ENCODE results near the gene SPTLC3.

The SPTLC3 gene

DNA sequence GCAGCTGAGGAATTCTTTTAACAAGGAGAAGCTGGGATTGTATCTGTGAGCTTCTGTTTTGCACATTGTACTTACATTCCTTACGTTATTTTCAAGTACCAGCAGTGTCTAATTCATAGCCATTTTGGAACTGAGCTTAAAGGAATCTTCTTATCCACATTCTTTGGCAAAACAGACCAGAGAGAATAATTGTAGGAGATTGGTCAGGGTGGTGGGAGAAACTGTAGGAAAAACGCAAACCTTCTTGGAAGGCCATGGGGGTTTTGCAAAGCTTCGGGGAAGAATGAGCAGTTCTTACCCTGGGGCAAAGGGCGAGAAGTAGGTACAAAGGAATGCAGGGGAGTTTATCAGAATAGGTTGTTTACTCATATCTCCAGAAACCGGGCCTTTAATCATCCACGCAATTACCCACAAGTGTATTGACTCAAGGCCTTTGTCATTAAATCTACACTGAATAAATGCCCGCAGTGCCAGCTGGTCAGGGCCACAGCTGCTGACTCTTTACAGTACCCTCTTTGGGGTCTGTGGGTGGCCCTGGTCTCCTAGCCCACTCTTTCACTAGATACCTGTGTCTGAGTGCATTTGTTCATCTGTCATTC, 39.6 kb upstream of the SPTLC3 start:
- TF ChIP-seq FOXP2 (optimal IDR thresholded peaks at IDR 0.05; ENCODE audit: borderline replicate concordance, extremely low read depth, extremely low read length, insufficient read depth) (no peak), POLR2AphosphoS5 (IDR thresholded peaks at IDR 0.05; ENCODE audit: low read depth, low read length) (no peak), REST (IDR thresholded peaks at IDR 0.05; ENCODE audit: insufficient read depth in 1 of 2, low read depth in 2 of 2, low read length in 2 of 2) (no peak), TAF1 (IDR thresholded peaks at IDR 0.05; ENCODE audit: borderline replicate concordance, insufficient read depth, low read length) (no peak), SIN3A (IDR thresholded peaks at IDR 0.05; ENCODE audit: borderline replicate concordance, insufficient read depth, low read length) (no peak)

DNA sequence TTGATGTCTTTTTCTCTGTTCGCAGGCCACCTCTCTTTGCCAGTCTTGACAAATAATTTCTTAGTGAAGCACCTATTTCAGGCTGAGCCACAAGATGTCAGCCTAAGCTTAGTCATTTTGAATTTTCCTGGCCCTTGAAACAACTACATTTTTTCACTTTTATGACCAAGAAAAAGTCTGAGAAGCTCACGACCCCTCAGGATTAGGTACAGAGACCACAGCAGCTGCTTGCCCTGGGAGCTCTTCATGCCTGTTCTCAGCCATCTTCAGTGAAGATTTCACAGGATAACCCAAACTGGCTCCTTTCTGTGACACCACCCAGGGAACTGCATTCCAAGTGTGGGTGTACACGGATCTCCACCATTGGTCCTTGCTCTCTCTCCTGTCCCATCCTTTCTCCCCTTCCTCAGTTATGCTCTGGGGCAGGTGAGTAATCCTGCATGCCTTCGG, 38.4 kb upstream of the SPTLC3 start:
- TF ChIP-seq REST (IDR thresholded peaks at IDR 0.05; ENCODE audit: insufficient read depth in 1 of 2, low read depth in 2 of 2, low read length in 2 of 2): no peak
- TF ChIP-seq FOXP2 (optimal IDR thresholded peaks at IDR 0.05; ENCODE audit: borderline replicate concordance, extremely low read depth, extremely low read length, insufficient read depth): no peak
- no peak for TF ChIP-seq TAF1 (IDR thresholded peaks at IDR 0.05; ENCODE audit: borderline replicate concordance, insufficient read depth, low read length)
- TF ChIP-seq POLR2AphosphoS5 (IDR thresholded peaks at IDR 0.05; ENCODE audit: low read depth, low read length): no peak
- no peak for TF ChIP-seq SIN3A (IDR thresholded peaks at IDR 0.05; ENCODE audit: borderline replicate concordance, insufficient read depth, low read length)

DNA sequence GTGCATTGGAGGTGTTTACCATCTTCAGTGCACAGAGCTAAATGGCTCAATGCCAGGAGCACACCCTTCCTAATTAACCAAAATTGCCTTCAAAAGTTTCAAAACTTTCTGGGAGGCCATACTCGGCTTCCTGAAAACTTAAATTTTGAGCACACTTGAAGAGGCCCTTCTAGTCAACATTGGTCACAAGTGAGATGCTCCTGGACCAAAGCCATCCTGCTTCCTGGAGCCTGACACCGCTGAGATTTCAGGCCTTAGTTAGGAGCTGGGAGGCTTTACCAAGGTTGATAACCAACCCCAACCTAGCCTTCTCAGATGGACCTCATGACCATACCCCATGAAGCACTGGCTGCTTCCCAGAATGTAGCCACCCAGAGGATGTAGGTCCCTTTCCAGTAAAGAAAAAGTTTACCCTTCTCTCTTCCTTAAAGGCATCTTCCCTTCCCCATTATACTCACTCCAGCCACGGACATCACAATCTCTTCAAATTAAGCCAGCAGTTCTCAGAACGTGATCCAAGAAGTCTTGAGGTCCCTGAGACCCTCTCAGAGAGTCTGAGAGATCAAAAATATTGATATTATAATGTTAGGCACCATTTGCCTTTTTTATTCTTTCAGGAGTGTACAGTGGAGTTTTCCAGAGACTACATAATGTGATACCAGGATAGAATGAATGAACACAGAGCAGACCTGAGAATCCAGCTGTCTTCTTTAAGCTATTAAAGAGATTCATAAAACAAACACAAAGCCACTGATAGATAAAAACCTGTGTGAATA, 32.8 kb upstream of the SPTLC3 start:
- TF ChIP-seq POLR2AphosphoS5 (IDR thresholded peaks at IDR 0.05; ENCODE audit: low read depth, low read length) (no peak), FOXP2 (optimal IDR thresholded peaks at IDR 0.05; ENCODE audit: borderline replicate concordance, extremely low read depth, extremely low read length, insufficient read depth) (no peak), TAF1 (IDR thresholded peaks at IDR 0.05; ENCODE audit: borderline replicate concordance, insufficient read depth, low read length) (no peak), SIN3A (IDR thresholded peaks at IDR 0.05; ENCODE audit: borderline replicate concordance, insufficient read depth, low read length) (no peak), REST (IDR thresholded peaks at IDR 0.05; ENCODE audit: insufficient read depth in 1 of 2, low read depth in 2 of 2, low read length in 2 of 2) (no peak)

DNA sequence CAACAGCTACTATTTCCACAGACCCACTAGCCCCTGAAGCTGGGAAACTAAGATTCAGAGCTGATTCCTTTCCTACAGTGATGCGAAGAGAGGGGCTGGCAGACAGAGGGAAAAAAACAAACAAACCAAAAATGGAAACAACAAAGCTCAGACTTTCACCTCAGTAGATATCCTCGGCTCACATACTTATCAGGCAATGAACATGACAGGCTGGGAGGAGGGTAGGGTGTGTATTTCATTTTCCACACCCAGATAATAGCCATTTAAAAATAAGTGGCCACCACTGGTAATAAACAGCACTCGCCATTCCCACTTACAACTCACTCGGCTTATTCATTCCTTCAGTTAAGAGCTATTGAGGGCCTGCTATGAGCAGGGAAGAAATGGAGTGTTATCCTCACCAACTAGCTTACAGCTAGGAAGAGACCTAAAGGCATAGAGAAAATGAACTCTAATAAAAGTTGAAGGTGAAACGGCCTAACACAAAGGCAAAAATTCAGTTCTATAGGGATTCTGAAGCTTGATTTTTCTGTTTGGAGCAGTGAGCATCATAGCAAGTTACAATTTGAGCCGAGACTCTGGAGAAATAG, 32.0 kb upstream of the SPTLC3 start:
- TF ChIP-seq TAF1 (IDR thresholded peaks at IDR 0.05; ENCODE audit: borderline replicate concordance, insufficient read depth, low read length): no peak
- no peak for TF ChIP-seq POLR2AphosphoS5 (IDR thresholded peaks at IDR 0.05; ENCODE audit: low read depth, low read length)
- no peak for TF ChIP-seq REST (IDR thresholded peaks at IDR 0.05; ENCODE audit: insufficient read depth in 1 of 2, low read depth in 2 of 2, low read length in 2 of 2)

Data from PFSK-1 (cell line).